Stimulated activated CD8-positive, alpha-beta memory T cell treated with anti-CD3 and anti-CD28 coated beads, Interleukin-7, amount 100 ng/mL, for 48 hours (primary cell): ENCODE data around the gene ADAMTS6.

ENCODE experiments used
- DNase-seq, 2 donors: peaks; one replicate each; pipeline ENCODE4 v3.0.0-alpha.2; 2020; ENCODE audit warnings: low read depth in 1 of 2; ENCODE audit errors: extremely low read depth in 1 of 2

ADAMTS6 gene

DNA sequence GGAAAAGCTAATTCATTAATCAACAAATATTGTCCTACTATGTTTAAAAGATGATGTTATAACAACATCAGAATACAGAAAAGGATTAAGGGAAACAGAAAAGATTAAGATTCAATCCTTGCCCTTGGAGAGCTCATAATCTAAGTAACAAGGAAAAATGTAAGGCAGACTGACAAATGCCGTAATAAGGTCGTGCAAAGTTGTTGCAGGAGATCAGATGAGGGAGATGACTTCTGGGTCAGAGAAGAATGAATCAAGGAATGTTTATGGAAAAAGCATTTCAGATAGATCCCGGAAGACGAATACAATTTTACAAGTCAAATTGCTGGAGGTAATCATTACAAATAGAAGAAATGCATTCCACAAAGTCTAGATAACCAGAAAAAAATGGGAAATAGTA, 6.4 kb downstream of the ADAMTS6 start:
- DNase-seq: no peak

- DNase-seq: no peak
Observed at GRCh38 chr5:65474130-65474711, 7.5 kb downstream of the ADAMTS6 start.

DNA sequence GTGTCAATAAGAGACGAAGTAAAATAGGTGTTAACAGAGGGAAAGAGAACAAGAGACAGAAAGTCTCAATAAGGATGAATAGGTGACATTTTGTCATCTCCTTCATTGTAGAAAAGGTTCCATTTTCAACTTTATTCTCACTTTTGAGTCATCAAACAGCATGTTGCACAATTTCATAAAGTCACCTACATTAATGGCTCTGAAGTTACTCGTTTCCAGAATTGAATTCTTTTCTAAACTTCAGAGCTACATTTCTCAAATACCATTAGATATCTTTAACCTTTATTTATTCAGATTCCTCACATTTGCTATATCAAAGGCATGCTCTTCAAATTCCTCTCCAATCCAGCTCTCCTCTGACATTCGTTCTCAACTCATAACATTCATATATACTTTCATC, 13.1 kb downstream of the ADAMTS6 start:
- DNase-seq: no peak

DNA sequence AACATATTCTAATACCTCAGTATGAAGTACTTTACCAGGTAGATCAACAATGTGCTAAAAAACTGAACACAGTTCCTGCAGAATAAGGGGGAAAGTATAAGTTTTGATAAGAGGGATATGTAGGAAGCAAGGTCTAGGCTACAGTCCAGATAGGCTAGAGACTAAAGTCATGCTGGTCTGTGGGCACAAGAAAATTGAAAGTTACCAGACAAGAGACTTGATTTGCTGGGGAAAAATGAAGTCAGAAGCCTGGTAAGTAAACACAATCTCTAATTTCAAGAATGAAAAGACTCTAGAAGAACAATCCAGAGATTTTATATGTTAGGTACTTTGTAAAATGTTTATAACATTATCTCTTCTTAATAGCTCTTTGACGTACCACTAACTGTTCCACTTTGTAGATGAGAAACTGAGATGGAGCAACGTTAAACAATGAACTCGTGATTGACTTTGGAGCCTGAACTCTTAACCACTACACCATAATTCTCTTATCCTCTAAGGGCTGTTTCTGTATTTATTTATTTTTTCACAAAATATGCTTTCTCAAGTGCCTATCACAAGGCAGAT, 19.5 kb downstream of the ADAMTS6 start:
- no peak for DNase-seq

GRCh38 chr5:65461490-65461889, 20.2 kb downstream of the ADAMTS6 start:
- no peak for DNase-seq

- DNase-seq: no peak
Observed at GRCh38 chr5:65459995-65460394, 21.7 kb downstream of the ADAMTS6 start.

DNA sequence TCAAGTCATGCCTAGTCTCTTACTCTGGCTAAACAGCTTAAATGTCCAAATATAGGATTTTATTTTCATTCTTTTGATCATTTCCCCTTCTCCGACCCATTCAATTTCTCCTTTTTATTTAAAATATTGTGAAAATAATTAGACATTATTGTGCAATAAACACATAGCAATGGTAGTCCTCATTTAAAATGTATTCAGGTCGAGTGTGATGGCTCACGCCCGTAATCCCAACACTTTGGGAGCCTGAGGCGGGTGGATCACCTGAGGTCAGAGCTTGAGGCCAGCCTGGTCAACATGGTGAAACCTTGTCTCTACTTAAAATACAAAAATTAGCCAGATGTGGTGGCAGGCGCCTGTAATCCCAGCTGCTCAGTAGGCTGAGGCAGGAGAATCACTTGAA, 26.7 kb downstream of the ADAMTS6 start:
- no peak for DNase-seq

DNA sequence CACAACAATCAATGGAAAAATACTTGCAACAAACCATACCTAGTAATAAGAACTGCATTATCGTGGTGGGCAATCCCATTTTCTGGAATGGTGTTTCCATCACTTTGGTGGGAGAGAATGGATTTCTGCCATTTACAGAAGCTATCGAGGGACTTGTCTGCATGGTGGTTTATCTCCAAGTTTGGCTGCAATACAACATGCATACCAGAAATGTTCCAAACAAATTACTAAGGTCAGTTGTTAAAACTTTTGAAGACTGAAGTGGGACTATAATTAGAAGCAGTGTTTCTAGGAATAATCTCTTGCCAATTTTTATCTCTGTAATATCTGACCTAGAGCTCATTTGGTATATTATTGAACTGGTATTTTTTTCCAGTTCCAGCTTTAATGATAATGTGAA, 30.3 kb downstream of the ADAMTS6 start:
- DNase-seq: no peak

- DNase-seq: no peak
Observed at GRCh38 chr5:65446682-65447081, 35.0 kb downstream of the ADAMTS6 start.

DNA sequence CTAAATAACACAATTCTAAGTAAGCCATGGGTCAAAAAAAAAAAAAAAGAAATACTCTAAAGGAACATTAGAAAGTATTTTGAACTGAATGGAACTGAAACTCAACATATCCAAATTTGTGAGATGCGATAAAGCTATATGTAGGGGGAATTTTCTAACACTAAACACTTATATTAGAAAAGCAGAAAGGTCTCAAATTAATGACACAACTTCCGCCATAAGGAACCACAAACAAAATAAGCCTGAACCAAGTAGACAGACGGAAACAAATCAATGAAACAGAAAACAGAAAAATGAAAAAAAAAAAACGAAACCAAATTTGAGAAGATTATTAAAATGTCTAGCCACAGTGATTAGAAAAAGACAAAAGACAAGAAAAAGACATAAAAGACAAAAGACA, 39.9 kb downstream of the ADAMTS6 start:
- DNase-seq: no peak

DNA sequence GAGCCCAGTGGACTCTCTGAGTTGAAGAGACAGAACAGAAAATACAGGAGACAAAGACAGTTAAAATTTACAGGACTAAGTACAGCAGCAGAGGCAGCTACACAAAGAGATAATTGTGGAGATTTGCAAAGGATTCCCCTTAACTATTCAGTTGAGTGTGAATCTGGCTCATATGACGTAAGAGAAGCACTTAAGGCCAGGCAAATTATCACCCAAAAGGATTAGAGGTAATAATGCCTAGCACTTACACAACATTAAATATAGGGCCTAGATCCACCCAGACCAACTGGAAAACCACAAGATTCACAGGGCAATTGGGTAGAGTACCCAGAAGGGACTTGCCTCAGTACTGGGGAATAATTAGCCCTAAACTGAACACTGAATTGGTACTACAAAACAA, 41.3 kb downstream of the ADAMTS6 start:
- no peak for DNase-seq

GRCh38 chr5:65434122-65434521, 47.6 kb downstream of the ADAMTS6 start:
- no peak for DNase-seq

DNA sequence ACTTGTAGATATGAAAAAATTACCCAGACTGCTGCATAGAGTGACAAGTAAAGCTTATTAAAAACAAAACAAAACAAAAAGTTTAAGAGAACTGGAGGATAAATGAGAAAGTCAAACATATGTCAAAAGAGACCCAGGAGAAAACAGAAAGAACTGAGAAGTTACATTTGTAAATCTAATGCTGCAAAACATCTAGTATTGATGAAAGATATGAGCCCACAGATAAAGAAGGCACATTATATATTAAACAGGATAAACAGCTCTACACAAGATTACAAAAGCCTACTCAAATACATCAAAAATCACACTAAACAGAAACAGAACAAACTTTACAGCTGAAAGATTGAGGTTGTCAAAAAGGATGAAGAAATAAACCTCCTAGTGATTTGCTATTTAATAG, 55.1 kb downstream of the ADAMTS6 start:
- DNase-seq: no peak

- no peak for DNase-seq
Observed at GRCh38 chr5:65423623-65424022, 58.1 kb downstream of the ADAMTS6 start.

DNA sequence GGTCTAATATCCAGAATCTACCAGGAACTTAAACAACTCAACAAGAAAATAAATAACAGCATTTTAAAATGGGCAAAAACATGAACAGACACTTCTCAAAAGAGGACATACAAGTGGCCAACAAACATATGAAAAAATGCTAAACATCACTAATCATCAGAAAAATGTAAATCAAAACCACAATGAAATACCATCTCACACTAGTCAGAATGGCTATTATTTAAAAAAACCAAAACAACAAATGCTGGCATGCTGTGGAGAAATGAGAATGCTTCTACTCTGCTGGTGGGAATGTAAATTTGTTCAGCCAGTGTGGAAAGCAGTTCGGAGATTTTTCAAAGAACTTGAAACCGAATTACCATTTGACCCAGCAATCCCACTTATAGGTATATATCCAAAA, 63.1 kb downstream of the ADAMTS6 start:
- DNase-seq: no peak

GRCh38 chr5:65413822-65414221, 67.9 kb downstream of the ADAMTS6 start:
- DNase-seq: no peak

GRCh38 chr5:65412842-65413241, 68.9 kb downstream of the ADAMTS6 start:
- no peak for DNase-seq

DNA sequence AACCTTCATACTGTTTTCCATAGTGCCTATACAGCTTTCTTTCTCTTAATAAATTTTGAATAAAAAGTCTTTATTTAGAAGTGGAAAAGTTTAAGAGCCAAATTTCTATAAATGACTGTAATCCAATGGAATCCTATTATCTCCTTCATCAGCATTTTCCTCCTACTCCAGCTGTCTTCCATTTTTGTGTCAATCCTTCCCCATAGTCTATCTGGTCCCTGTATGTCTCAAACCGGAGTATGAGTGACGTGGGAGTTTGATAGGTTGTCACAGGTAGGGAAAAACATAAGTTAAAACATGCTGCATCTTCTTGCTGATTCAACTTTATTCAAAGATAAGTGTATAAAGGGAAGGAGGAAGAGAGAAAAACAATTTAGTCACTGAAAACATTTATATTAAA, 70.4 kb downstream of the ADAMTS6 start:
- DNase-seq: no peak

DNA sequence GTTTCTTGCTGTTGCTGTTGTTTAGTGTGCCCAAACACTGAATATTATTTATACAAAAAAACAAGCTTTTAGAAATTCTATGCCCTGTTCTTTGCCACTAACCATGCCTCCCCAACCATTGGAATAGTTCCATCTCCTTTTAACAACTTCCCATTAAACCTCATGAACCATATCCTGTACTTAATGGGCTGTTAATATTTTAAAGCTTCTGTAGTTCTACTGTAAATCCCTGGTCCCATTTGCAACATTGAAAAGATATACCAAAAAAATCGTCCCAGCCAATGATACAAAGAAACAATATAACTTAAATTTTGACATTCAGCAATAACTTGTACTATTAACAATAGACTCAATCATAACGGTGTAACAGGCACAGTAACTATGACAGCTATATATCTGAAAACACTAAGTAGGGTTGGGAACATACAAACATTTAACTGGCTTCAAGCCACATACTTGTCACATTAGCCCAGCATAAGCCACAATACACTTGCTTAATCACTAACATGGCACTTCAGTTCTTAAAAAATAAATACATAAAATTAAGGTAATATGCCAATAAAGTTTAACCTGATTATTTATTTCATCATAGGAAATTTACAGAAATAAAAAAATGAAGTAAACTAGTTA, 86.1 kb downstream of the ADAMTS6 start:
- DNase-seq: no peak

GRCh38 chr5:65394087-65394486, 87.6 kb downstream of the ADAMTS6 start:
- DNase-seq: no peak

GRCh38 chr5:65391591-65391990, 90.1 kb downstream of the ADAMTS6 start:
- DNase-seq: no peak

DNA sequence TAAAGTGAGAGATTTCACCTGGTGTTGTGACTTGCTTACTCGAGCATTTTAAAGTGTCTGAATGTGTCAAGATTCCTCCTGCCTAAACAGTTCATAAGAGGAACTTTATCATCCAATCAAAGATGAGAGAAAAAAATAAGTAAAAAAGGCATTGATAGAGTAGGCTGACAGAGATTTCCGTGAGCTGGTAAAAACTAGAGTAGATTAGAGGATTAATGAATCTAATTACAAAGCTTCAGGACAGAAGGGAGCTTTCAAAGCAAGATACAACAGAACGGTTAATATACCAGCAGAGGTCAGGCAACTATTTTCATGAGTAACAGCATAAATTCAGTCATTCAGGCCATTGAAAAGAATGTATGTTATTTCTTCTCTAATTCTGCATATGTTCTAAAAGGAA, 91.5 kb downstream of the ADAMTS6 start:
- DNase-seq: no peak

DNA sequence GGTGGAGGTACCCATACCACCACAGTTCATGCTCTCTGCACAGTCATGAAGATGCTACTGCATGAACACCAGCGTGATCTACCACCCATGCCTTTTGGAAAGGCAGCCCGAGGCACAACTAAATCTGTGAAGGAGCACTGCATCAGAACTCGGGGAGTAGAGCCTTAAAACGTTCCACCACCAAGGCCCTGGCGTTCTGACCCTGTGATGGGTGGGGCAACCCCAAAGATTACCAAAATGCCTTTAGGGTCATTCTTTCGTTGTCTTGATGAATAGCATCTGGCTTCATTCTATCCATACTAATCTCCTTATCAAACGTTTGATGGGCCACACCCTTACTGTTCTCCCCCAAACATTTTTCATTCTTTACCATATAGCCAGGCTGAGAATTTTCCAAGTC, 97.9 kb downstream of the ADAMTS6 start:
- no peak for DNase-seq
